PC-9 (cell line): ENCODE data around the gene SPRYD3.

Experiments
- CTCF ChIP-seq: fragments of 200-600 bp; sonication (generic); conservative IDR thresholded peaks from 2 replicates; pipeline ENCODE4 v1.6.1; 2017; ENCODE audit warnings: mixed run types, antibody characterized with exemption, mild to moderate bottlenecking, moderate library complexity
- EZH2 ChIP-seq: fragments of 200-600 bp; sonication (generic); IDR thresholded peaks from 2 replicates; pipeline ENCODE4 v1.8.0; 2017; ENCODE audit warnings: antibody characterized with exemption, low read depth

GRCh38 chr12:53124352-53124723 lies 45.1 kb upstream of the SPRYD3 start:
- no peak for TF ChIP-seq CTCF
- TF ChIP-seq EZH2, result no peak
